Naive B cell (primary cell): ENCODE results near the gene DAZAP1. TPM values are rescaled to one million over a fixed set of nuclear protein-coding genes. Genes with fewer than 3 reads are reported as not detected.
A peak's percentile ranks its signal among the peaks of the same experiment; 100 is the strongest.

ENCODE experiments used
- ATAC-seq, 2 donors: fragments of 150-1000 bp; cut with Tn5 transposase; 2 replicates each; pipeline ENCODE4 v1.10.0; 2021; ENCODE audit warnings: low read depth in 2 of 2, mild to moderate bottlenecking in 2 of 2, moderate library complexity in 2 of 2
- DNase-seq: peaks from one replicate; pipeline ENCODE4 v3.0.0; 2022
- H3K27ac Mint-ChIP-seq, 6 donors: one replicate each; pipeline ENCODE4 v1.8.0; 2020 to 2022; ENCODE audit warnings: mild to moderate bottlenecking in 6 of 6, mixed read lengths in 6 of 6, moderate library complexity in 5 of 6, inconsistent platforms in 2 of 6
- H3K27me3 Mint-ChIP-seq, 3 donors: one replicate each; pipeline ENCODE4 v1.8.0; 2021 to 2022; ENCODE audit warnings: mixed read lengths in 3 of 3, mild to moderate bottlenecking in 1 of 3
- H3K36me3 Mint-ChIP-seq, 2 donors: one replicate each; pipeline ENCODE4 v1.8.0; 2020 to 2022; ENCODE audit warnings: mixed read lengths in 2 of 2, inconsistent platforms in 1 of 2, mild to moderate bottlenecking in 1 of 2
- H3K4me1 Mint-ChIP-seq, 3 donors: one replicate each; pipeline ENCODE4 v1.8.0; 2020 to 2022; ENCODE audit warnings: mixed read lengths in 3 of 3, inconsistent platforms in 1 of 3, mild to moderate bottlenecking in 1 of 3, moderate library complexity in 1 of 3
- H3K4me3 Mint-ChIP-seq, 8 donors: one replicate each; pipeline ENCODE4 v1.8.0; 2020 to 2022; ENCODE audit warnings: mild to moderate bottlenecking in 8 of 8, mixed read lengths in 8 of 8, moderate library complexity in 8 of 8, inconsistent platforms in 2 of 8
- H3K9me3 Mint-ChIP-seq, 7 donors: one replicate each; pipeline ENCODE4 v1.8.0; 2020 to 2022; ENCODE audit warnings: mixed read lengths in 7 of 7, mild to moderate bottlenecking in 5 of 7, inconsistent platforms in 2 of 7, moderate library complexity in 1 of 7
- polyA plus RNA-seq, 6 donors: library from polyadenylated mRNA; unstranded; fragments of 300-500 nt; fragmentation: Illumina TruSeq; gene quantifications; one replicate each; pipeline ENCODE4 v1.2.3, GENCODE V29; 2021; ENCODE audit warnings: low read depth in 6 of 6

Gene DAZAP1
- 1 to 10 TPM; 3.6 to 7.5 (median 6.2) TPM for polyA plus RNA-seq

DNA sequence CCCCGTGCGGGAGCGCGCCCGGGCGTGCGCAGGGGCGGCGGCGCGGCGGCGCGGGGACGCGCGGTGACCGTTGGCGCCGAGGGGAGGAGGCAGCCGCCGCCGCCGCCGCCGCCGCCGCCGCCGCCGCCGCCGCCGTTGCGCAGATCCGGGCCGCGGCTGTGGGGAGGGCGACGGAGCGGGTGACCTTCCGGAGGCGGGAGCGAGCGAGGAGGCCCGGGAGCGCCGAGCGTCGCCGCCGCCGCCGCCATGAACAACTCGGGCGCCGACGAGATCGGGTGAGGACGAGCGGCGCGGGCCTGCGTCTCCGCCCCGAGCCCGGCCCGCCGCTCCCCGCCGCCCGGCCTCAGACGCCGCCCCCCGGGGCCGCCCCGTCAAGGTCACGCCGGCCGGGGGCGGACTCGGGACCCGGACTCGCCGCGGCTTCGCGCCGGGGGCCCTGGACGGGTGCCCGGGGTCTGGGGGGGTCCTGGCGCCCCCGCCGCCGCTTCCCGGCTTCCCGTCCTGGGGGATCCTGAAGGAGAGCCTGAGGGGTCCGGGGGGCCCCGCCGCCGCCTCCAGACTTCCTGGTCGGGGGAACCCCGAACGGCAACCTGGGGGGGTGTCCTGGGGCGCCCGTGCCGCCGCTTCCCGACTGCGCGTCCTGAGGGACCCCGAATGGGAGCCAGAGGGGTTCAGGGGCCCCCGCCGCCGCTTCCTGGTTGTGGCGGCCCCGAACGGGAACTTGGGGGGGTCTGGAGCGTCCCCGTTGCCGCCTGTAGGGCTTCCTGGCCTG, at the start of gene DAZAP1:
TSS of gene DAZAP1 (plus strand) at position 59 of the 772 bp plus-strand sequence. CDS start at position 247, 188 bp downstream.
- peak within 1 kb of the TSS; percentile 77 to 97 (median 88) for H3K4me3 Mint-ChIP-seq
- peak within 1 kb of the TSS; percentile 75 to 92 (median 90) for H3K27ac Mint-ChIP-seq
- H3K36me3 Mint-ChIP-seq, result no peaks in the 10 kb centered on the region
- no peaks in the 10 kb centered on the region for H3K9me3 Mint-ChIP-seq
- ATAC-seq (peak in 1 of 2 donors; percentile 37), DNase-seq (no peak)
- peaks cover 41 to 48% (median 44%) of the 10 kb centered on the region in 3 donors for H3K4me1 Mint-ChIP-seq
- peaks cover 0 to 9% (median 3%) of the 10 kb centered on the region in 3 donors for H3K27me3 Mint-ChIP-seq

DNA sequence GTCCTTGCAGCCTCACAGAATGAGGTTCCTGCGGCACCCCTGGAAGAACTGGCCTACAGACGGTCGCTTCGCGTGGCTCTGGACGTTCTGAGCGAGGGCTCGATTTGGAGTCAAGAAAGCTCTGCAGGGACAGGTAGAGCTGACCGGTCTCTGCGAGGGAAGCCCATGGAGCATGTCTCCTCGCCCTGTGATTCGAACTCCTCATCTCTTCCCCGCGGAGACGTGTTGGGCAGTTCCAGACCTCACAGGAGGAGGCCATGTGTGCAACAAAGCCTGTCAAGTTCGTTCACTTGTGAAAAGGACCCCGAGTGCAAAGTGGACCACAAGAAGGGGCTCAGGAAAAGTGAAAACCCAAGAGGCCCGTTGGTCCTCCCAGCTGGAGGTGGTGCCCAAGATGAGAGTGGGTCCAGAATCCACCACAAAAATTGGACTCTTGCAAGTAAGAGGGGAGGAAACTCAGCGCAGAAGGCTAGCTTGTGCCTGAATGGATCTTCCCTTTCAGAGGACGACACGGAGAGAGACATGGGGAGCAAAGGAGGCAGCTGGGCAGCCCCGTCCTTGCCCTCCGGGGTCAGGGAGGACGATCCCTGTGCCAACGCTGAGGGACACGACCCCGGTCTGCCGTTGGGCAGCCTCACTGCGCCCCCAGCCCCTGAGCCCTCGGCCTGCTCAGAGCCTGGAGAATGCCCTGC, 47.1 kb upstream of the DAZAP1 start:
- Mint-ChIP-seq H3K4me3 (no peak overlapping the region), H3K27ac (peak overlapping the region in 2 of 6 donors; percentile 68 to 91), H3K4me1 (peaks cover 30 to 42% (median 37%) of the 10 kb centered on the region in 3 donors), H3K36me3 (peaks cover 12 to 23% of the 10 kb centered on the region in 2 donors), H3K27me3 (no peaks in the 10 kb centered on the region), H3K9me3 (no peaks in the 10 kb centered on the region)
- no peak for ATAC-seq
- DNase-seq, result no peak

DNA sequence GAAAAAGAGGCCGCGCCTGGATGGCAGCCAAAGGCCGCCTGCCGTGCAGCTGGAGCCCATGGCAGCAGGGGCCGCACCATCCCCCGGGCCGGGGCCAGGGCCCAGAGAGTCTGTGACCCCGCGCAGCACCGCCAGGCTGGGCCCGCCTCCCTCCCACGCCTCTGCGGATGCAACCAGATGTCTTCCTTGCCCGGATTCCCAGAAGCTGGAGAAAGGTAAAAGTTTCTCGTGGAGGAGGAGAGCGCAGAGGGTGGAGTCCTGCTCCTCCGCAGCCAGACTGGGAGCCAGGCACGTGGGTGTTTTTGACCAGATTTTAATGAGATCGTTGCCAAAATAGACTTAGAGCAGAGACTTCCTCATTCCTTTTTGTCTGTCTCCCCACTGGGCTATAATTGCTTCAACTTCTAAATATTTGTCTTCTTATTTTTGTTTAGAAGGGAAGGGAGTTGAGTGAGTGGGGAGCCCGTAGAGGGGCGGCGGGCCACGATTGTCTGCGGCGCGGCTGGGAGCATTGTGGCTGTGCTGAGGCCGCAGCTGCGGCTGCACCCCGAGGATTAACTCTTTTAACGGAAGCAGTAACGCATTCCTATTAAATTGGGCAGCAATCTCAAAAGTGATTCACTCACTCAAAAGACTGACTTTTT, 46.4 kb upstream of the DAZAP1 start:
- Mint-ChIP-seq H3K9me3 (no peaks in the 10 kb centered on the region), H3K36me3 (peaks cover 12 to 23% of the 10 kb centered on the region in 2 donors), H3K27me3 (no peaks in the 10 kb centered on the region), H3K27ac (no peak overlapping the region), H3K4me1 (peaks cover 23 to 35% (median 31%) of the 10 kb centered on the region in 3 donors), H3K4me3 (peak overlapping the region in 1 of 8 donors; percentile 51)
- DNase-seq (no peak), ATAC-seq (no peak)

GRCh38 chr19:1361601-1362386, 45.6 kb upstream of the DAZAP1 start:
- Mint-ChIP-seq H3K27ac (peak overlapping the region in 1 of 6 donors; percentile 74), H3K4me1 (peaks cover 22 to 30% (median 27%) of the 10 kb centered on the region in 3 donors), H3K4me3 (peak overlapping the region in 1 of 8 donors; percentile 40), H3K9me3 (no peaks in the 10 kb centered on the region), H3K36me3 (peaks cover 12 to 23% of the 10 kb centered on the region in 2 donors), H3K27me3 (no peaks in the 10 kb centered on the region)
- no peak for DNase-seq
- ATAC-seq, result no peak

DNA sequence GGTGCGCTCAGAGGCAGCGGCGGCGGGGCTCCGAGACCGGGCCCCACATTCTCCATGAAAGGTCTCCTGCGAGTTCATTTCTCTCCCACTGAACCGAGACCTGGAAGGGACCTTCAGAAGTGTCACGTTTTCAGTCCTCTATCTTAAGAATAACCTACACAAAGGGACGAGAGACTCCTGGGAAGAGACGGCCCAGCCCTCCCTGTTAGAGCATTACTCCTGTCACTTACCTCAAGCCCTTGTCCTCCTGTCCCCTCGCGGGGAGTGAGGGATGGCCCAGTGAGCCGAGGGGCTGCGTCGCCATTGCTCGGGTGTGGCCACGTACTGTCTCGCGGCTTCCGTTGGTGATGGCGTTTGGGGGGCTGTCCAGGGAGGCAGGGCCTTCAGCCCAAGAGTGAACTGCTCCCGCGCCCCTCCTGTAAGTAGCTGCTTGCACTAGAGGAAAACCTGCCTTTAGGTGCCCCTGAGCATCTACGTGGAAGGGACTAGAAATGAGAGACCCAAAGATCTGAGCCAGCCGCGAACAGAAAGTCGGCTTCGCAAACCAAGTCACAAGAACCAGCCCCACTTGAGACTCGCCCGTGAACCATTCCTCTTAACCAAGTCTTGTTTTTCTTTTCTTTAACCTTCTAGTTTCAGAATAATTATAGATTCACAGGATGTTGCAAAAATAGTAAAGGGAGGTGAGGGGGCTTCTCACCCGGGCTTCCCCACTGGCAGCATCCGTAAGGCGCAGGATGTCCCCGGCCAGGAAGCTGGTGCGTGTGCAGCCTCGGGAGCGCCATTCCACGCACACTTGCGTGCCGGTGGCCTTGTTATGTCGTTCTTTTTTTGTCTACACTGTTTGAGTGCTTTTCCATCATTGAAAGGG, 44.8 kb upstream of the DAZAP1 start:
- Mint-ChIP-seq H3K27me3 (no peaks in the 10 kb centered on the region), H3K4me3 (peak overlapping the region; percentile 76 to 93 (median 83)), H3K4me1 (peaks cover 22 to 30% (median 24%) of the 10 kb centered on the region in 3 donors), H3K36me3 (peaks cover 11 to 23% of the 10 kb centered on the region in 2 donors), H3K27ac (peak overlapping the region in 5 of 6 donors; percentile 38 to 89 (median 79)), H3K9me3 (no peaks in the 10 kb centered on the region)
- no peak for ATAC-seq
- no peak for DNase-seq

DNA sequence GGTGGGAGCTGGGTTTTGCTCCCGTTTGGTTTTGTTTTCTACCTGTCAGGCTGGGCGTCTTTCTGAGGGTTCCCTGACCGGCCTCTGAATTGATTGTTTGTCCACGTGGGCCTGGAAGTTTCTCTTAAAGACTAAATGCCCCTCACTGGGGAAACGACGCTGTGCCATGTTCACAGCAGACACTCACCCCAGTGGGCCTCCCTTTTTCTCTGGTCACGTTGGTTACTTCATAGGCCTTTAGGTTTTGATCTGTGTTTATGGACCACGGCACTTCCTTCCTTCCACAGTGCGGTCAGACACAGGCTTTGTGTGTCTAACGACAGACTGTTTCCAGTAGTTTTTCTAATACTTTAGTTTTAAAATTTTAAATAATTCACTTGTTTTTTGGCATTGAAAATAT, 43.8 kb upstream of the DAZAP1 start:
- Mint-ChIP-seq H3K27me3 (no peaks in the 10 kb centered on the region), H3K36me3 (peaks cover 1 to 16% of the 10 kb centered on the region in 2 donors)
- no peak for DNase-seq

GRCh38 chr19:1364070-1364704, 43.2 kb upstream of the DAZAP1 start:
- Mint-ChIP-seq H3K4me3 (peak overlapping the region; percentile 49 to 93 (median 80)), H3K27ac (peak overlapping the region in 5 of 6 donors; percentile 43 to 85 (median 66)), H3K27me3 (no peaks in the 10 kb centered on the region), H3K36me3 (peaks cover 0 to 12% of the 10 kb centered on the region in 2 donors), H3K4me1 (peaks cover 22 to 30% (median 24%) of the 10 kb centered on the region in 3 donors), H3K9me3 (no peaks in the 10 kb centered on the region)
- DNase-seq (no peak), ATAC-seq (peak; percentile 58 to 65)

More for the DNA sequence above, 43.8 kb upstream of the DAZAP1 start:
- H3K9me3 Mint-ChIP-seq, result no peaks in the 10 kb centered on the region
- peaks cover 22 to 30% (median 24%) of the 10 kb centered on the region in 3 donors for H3K4me1 Mint-ChIP-seq
- H3K27ac Mint-ChIP-seq, result peak overlapping the region in 4 of 6 donors; percentile 39 to 90 (median 84)
- ATAC-seq, result peak; percentile 72 to 84
- H3K4me3 Mint-ChIP-seq, result peak overlapping the region; percentile 76 to 93 (median 83)

DNA sequence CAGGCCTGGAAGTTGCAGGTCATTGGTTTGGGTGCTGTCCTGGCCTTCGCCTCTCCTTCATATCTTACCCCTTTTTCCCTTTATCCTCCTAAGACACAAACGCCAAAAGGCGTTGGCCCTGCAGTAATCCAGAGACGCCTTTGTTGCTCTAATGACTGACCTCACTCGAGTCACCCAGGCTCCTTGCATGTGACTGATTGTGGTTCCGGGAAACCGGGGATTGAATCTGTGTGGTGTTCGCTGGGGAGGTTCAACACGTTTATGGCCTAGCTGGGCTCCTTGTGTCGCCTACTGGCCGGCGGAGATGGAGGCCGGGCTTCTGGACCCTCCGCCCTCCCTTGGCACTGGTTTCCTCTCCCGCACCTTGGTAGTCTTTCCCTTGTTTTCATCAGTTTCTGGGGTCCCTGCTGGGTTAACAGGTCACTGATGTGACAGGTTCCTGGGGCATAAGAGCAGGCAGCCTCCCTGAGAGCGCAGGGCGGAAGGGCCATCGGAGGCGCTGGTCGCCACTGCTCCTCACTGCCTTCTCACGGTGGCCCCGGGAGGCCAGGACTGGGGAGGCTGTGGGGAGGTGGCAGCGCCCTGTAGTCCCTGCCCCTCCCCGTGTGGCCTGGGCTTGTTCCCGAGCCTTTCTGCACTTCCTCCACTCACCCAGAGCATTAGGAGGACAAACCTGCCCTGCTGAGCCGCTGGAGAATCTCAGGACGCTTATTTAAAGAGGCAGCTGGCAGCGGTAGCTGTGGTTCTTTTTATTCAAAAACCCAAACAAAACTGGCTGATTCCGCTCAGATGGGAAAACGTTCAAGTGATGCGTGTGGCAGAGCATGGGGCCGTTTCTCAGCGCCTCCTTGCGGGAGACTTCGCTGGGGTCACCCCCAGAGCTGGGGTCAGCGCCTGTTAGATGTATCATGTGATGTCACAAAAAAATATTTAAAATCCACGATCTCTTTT, 41.8 kb upstream of the DAZAP1 start:
- Mint-ChIP-seq H3K4me3 (peak overlapping the region in 2 of 8 donors; percentile 25 to 45), H3K27ac (no peak overlapping the region), H3K36me3 (no peaks in the 10 kb centered on the region), H3K4me1 (peaks cover 22 to 30% (median 24%) of the 10 kb centered on the region in 3 donors), H3K9me3 (no peaks in the 10 kb centered on the region), H3K27me3 (no peaks in the 10 kb centered on the region)
- DNase-seq (no peak), ATAC-seq (no peak)

- Mint-ChIP-seq H3K36me3 (no peaks in the 10 kb centered on the region), H3K4me1 (peaks cover 22 to 30% (median 24%) of the 10 kb centered on the region in 3 donors), H3K27ac (no peak overlapping the region), H3K4me3 (no peak overlapping the region), H3K9me3 (no peaks in the 10 kb centered on the region), H3K27me3 (no peaks in the 10 kb centered on the region)
- ATAC-seq, result no peak
- DNase-seq, result no peak
Observed at GRCh38 chr19:1366296-1366695, 41.1 kb upstream of the DAZAP1 start.

DNA sequence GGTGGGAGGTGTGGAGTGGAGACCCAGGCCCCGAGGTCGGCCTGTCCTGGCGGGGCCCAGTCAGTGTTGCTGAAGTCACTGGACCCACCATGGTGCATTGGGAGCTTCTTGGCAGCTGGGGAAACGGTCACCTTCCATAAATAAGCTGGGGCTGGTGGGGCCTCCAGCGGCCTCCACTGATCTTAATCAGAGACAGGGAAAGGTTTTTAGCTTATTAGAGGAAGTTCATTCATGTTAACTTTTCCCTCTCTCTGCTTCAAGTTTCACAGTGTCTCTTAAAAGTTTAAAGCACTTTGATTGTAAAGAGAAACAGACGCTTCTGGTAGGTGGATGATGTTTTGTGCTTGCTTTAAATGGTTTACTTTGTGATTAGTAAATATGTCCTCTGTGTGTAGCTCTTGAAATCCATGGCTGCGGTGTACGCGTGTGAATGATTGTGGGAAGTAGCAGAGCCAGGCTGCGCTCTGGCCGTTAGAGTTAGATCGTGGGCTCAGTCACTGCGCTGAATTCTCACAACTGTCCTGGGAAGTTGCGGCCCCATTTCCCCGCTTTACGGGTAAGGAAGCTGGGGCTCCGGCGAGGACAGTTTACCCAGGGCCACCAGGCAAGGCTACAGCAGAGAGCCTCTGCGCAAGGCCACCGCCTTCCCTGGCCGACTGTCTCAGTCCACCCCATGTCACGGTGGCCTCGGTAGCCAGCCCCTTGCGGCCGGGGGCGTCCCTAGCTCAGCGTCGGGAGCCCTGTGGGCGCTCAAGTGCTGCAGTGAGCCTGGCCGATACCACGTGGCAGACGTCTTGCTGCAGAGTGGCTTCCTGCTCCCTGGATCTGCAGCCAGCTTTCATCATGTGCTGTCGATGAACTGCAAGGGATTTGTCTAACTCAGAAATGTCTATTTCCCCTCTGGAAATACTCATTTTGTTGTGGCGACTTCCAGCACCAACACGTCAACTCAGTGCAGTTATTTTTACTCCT, 40.2 kb upstream of the DAZAP1 start:
- H3K9me3 Mint-ChIP-seq, result no peaks in the 10 kb centered on the region
- no peak for DNase-seq
- peaks cover 20 to 25% (median 22%) of the 10 kb centered on the region in 3 donors for H3K4me1 Mint-ChIP-seq
- H3K27ac Mint-ChIP-seq, result peak overlapping the region in 2 of 6 donors; percentile 48 to 58
- no peaks in the 10 kb centered on the region for H3K27me3 Mint-ChIP-seq
- H3K4me3 Mint-ChIP-seq, result peak overlapping the region in 1 of 8 donors; percentile 10
- H3K36me3 Mint-ChIP-seq, result no peaks in the 10 kb centered on the region
- no peak for ATAC-seq
